OCI-LY3 (cell line): ENCODE data around the gene KCNH2.

Source experiments
- CTCF ChIP-seq: fragments of 200-600, 300-600 bp; sonication (generic); IDR thresholded peaks from 2 replicates; pipeline ENCODE4 v1.5.1; 2014; ENCODE audit warnings: antibody characterized with exemption, low read length, low read depth
- EZH2phosphoT487 ChIP-seq: fragments of 200-600 bp; shearing (Covaris generic); IDR thresholded peaks from 2 replicates; pipeline ENCODE4 v1.6.1; 2018; ENCODE audit warnings: antibody characterized with exemption, mixed run types, low read depth

- TF ChIP-seq CTCF: no peak
- no peak for TF ChIP-seq EZH2phosphoT487
Measured at GRCh38 chr7:150968734-150969372, 9.3 kb downstream of the KCNH2 start.
